NCI-H524 treated with DMSO at 0.1 percent for 48 hours (cell line): ENCODE results near the gene LAMA5.

Source experiments
- DNase-seq: peaks from one replicate; lab custom pipeline; 2025; lab: John Stamatoyannopoulos, UW

Gene LAMA5

GRCh38 chr20:62282877-62283503 lies 84.1 kb downstream of the LAMA5 start:
- DNase-seq = no peak

GRCh38 chr20:62282103-62282502 lies 85.0 kb downstream of the LAMA5 start:
- no peak for DNase-seq

- no peak for DNase-seq
Observed at GRCh38 chr20:62281161-62281933, 85.8 kb downstream of the LAMA5 start.

- DNase-seq = no peak
Observed at GRCh38 chr20:62280303-62280702, 86.8 kb downstream of the LAMA5 start.

GRCh38 chr20:62277253-62277652 lies 89.9 kb downstream of the LAMA5 start:
- no peak for DNase-seq

- DNase-seq = no peak
Observed at GRCh38 chr20:62276439-62276838, 90.7 kb downstream of the LAMA5 start.

- no peak for DNase-seq
Observed at GRCh38 chr20:62275219-62275618, 91.9 kb downstream of the LAMA5 start.

- no peak for DNase-seq
Observed at GRCh38 chr20:62274332-62274950, 92.7 kb downstream of the LAMA5 start.

GRCh38 chr20:62273416-62273815 lies 93.7 kb downstream of the LAMA5 start:
- DNase-seq = no peak

GRCh38 chr20:62272200-62272599 lies 94.9 kb downstream of the LAMA5 start:
- no peak for DNase-seq

GRCh38 chr20:62269871-62270270 lies 97.2 kb downstream of the LAMA5 start:
- DNase-seq = no peak

- no peak for DNase-seq
Observed at GRCh38 chr20:62269378-62269777, 97.7 kb downstream of the LAMA5 start.

GRCh38 chr20:62268228-62268900 lies 98.7 kb downstream of the LAMA5 start:
- no peak for DNase-seq

- DNase-seq = no peak
Observed at GRCh38 chr20:62267543-62267942, 99.6 kb downstream of the LAMA5 start.

GRCh38 chr20:62266851-62267250 lies 100.3 kb downstream of the LAMA5 start:
- DNase-seq = no peak

- no peak for DNase-seq
Observed at GRCh38 chr20:62266340-62266739, 100.8 kb downstream of the LAMA5 start.

GRCh38 chr20:62265365-62265764 lies 101.7 kb downstream of the LAMA5 start:
- no peak for DNase-seq

- DNase-seq = no peak
Observed at GRCh38 chr20:62263396-62263795, 103.7 kb downstream of the LAMA5 start.

- DNase-seq = no peak
Observed at GRCh38 chr20:62262064-62262463, 105.0 kb downstream of the LAMA5 start.

GRCh38 chr20:62259294-62259565 lies 107.9 kb downstream of the LAMA5 start:
- no peak for DNase-seq
